Measurements from ENCODE around the gene DIP2A. TPM values are rescaled to one million over a fixed set of nuclear protein-coding genes. Genes with fewer than 3 reads are reported as not detected.
A peak's percentile ranks its signal among the peaks of the same experiment; 100 is the strongest.

DIP2A gene
- polyA plus RNA-seq, 1 donor (not counting 4 experiments of a cell fraction or from before 2014, with no cell fraction given) = 41.6 TPM

DNA sequence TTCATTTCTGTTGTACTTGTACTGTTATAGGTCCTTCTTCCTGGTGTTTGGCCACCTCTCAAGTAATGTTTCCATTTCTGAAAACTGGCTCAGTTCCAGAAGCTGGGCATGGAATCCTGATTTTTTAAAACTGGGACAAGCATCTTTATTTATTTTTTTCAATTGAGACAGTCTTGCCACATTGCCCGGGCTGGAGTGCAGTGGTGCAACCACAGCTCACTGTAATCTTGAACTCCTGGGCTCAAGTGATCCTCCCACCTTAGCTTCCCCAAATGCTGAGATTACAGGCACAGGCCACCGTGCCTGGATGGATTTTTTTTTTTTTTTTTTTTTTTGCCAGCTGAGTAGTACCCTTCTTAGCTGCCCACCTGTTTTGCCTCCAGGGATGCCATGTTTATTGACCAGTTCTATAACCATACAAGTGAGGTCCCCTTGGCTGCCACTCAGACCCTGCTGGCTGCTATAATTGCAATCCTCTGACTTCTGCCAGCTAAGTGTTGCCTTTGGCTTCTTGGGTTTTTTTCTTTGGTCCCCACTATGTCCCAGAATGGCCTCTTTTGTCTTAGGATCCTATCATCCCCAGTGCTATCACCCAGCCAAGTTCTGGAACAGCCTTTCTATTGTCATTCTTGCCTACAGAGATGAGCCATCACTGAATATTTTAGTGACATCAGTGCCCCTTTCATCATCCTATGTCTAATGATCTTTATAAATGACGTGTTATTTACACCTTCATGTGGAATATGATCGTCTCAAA lies 3.9 kb upstream of the DIP2A start:
- H3K4me1 ChIP-seq (ENCODE audit: control insufficient read depth, extremely low read depth, insufficient read depth, low read length) = peaks cover 30% of the 10 kb centered on the region
- H3K36me3 ChIP-seq (ENCODE audit: control insufficient read depth in 2 of 2, extremely low read depth in 1 of 2, insufficient read depth in 2 of 2, low read length in 2 of 2) = peaks cover 0 to 5% of the 10 kb centered on the region in 2 experiments
- FAIRE-seq (no peak), DNase-seq (ENCODE audit: low read depth, low spot score) (no peak)
- no peak overlapping the region for H3K9ac ChIP-seq (ENCODE audit: control insufficient read depth, extremely low read depth, insufficient read depth, low read length)
- peak overlapping the region; percentile 79 for H3K27ac ChIP-seq (ENCODE audit: control insufficient read depth, insufficient read depth, low read length)
- H3K4me2 ChIP-seq (ENCODE audit: control insufficient read depth, extremely low read depth, insufficient read depth, low read depth, low read length) = peak overlapping the region; percentile 55
- H3K27me3 ChIP-seq (ENCODE audit: control insufficient read depth, extremely low read depth, insufficient read depth, low read length) = no peaks in the 10 kb centered on the region
- TF ChIP-seq, protein P1, sequence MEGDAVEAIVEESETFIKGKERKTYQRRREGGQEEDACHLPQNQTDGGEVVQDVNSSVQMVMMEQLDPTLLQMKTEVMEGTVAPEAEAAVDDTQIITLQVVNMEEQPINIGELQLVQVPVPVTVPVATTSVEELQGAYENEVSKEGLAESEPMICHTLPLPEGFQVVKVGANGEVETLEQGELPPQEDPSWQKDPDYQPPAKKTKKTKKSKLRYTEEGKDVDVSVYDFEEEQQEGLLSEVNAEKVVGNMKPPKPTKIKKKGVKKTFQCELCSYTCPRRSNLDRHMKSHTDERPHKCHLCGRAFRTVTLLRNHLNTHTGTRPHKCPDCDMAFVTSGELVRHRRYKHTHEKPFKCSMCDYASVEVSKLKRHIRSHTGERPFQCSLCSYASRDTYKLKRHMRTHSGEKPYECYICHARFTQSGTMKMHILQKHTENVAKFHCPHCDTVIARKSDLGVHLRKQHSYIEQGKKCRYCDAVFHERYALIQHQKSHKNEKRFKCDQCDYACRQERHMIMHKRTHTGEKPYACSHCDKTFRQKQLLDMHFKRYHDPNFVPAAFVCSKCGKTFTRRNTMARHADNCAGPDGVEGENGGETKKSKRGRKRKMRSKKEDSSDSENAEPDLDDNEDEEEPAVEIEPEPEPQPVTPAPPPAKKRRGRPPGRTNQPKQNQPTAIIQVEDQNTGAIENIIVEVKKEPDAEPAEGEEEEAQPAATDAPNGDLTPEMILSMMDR (optimal IDR thresholded peaks at IDR 0.05 in 1 of 3, IDR thresholded peaks at IDR 0.05 in 1 of 3, conservative IDR thresholded peaks at IDR 0.05 in 1 of 3; ENCODE audit: extremely low read depth in 1 of 3, insufficient read depth in 2 of 3, low read length in 3 of 3) = no peak
- TF ChIP-seq EZH2 (IDR thresholded peaks at IDR 0.05; ENCODE audit: low read length) = no peak
- H3K4me3 ChIP-seq (ENCODE audit: control insufficient read depth in 2 of 3, extremely low read depth in 1 of 3, insufficient read depth in 2 of 3, low read depth in 1 of 3, low read length in 3 of 3) = no peak overlapping the region
- H4K20me1 ChIP-seq (ENCODE audit: control insufficient read depth, extremely low read depth, insufficient read depth, low read length) = no peaks in the 10 kb centered on the region
- dilution Hi-C loops (cut with MboI; ENCODE audit: extremely low pct_ligation_motif_present, low sequenced_read_pairs) = no loop called here
- H3K79me2 ChIP-seq (ENCODE audit: control insufficient read depth, insufficient read depth, low read length) = peaks cover 52% of the 10 kb centered on the region
- H3K9me1 ChIP-seq (ENCODE audit: control insufficient read depth, extremely low read depth, insufficient read depth, low read length) = no peaks in the 10 kb centered on the region
- no peaks in the 10 kb centered on the region for H3K9me3 ChIP-seq (ENCODE audit: control insufficient read depth, low read depth, low read length)
- H2AFZ ChIP-seq (ENCODE audit: control insufficient read depth, low read length) = no peak overlapping the region

DNA sequence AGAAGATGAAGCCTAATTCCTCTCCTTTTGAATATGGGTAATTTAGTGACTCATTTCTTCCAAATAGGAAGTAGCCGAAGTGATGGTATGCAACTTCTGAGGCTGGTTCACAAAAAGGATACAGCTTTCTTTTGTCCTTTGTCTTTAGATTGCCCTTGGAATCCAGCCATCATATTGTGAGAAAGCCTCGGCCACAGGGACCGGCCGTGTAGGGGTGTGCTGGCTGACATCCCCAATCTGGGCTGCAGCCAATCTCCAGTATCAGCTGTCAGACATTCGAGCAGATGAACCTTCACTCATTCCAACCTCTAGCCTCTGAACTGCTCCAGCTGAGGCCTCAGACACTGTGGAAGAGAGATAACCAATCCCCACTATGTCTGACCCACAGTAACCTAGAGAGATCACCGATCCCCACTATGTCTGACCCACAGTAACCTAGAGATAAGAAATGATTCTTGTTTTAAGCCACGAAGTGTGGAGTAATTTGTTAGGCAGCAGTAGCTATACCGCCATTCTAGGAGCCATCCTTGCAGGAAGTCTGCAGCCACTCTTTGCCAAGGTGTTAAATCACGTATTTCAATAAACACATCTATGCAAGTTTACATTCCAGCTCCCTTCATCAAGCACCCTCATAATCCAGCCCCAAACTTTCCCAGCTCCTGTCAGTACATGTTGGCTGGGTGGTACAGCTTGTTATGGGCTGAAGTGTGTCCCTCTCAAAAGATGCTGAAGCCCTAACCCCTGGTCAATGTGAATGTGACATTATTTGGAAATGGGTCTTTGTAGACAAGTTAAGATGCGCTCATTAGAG lies 2.9 kb upstream of the DIP2A start:
- Histone ChIP-seq H3K79me2 (ENCODE audit: control insufficient read depth, insufficient read depth, low read length) (peaks cover 55% of the 10 kb centered on the region), H3K36me3 (ENCODE audit: control insufficient read depth in 2 of 2, extremely low read depth in 1 of 2, insufficient read depth in 2 of 2, low read length in 2 of 2) (peaks cover 0 to 4% of the 10 kb centered on the region in 2 experiments), H4K20me1 (ENCODE audit: control insufficient read depth, extremely low read depth, insufficient read depth, low read length) (no peaks in the 10 kb centered on the region), H2AFZ (ENCODE audit: control insufficient read depth, low read length) (no peak overlapping the region), H3K4me1 (ENCODE audit: control insufficient read depth, extremely low read depth, insufficient read depth, low read length) (peaks cover 36% of the 10 kb centered on the region), H3K9ac (ENCODE audit: control insufficient read depth, extremely low read depth, insufficient read depth, low read length) (peak overlapping the region; percentile 51), H3K4me2 (ENCODE audit: control insufficient read depth, extremely low read depth, insufficient read depth, low read depth, low read length) (peak overlapping the region; percentile 55), H3K9me1 (ENCODE audit: control insufficient read depth, extremely low read depth, insufficient read depth, low read length) (no peaks in the 10 kb centered on the region), H3K4me3 (ENCODE audit: control insufficient read depth in 2 of 3, extremely low read depth in 1 of 3, insufficient read depth in 2 of 3, low read depth in 1 of 3, low read length in 3 of 3) (peak overlapping the region in 1 of 3 experiments; percentile 39), H3K9me3 (ENCODE audit: control insufficient read depth, low read depth, low read length) (no peaks in the 10 kb centered on the region), H3K27me3 (ENCODE audit: control insufficient read depth, extremely low read depth, insufficient read depth, low read length) (no peaks in the 10 kb centered on the region), H3K27ac (ENCODE audit: control insufficient read depth, insufficient read depth, low read length) (peak overlapping the region; percentile 79)
- peak; percentile 23 for DNase-seq (ENCODE audit: low read depth, low spot score)
- TF ChIP-seq, protein P1 (optimal IDR thresholded peaks at IDR 0.05 in 1 of 3, IDR thresholded peaks at IDR 0.05 in 1 of 3, conservative IDR thresholded peaks at IDR 0.05 in 1 of 3; ENCODE audit: extremely low read depth in 1 of 3, insufficient read depth in 2 of 3, low read length in 3 of 3) = no peak
- TF ChIP-seq EZH2 (IDR thresholded peaks at IDR 0.05; ENCODE audit: low read length) = no peak
- dilution Hi-C loops (cut with MboI; ENCODE audit: extremely low pct_ligation_motif_present, low sequenced_read_pairs) = no loop called here
- FAIRE-seq = peak; percentile 68

All from keratinocyte (primary cell).